IMR-90 (cell line): ENCODE data around the gene DVL1. TPM values are rescaled to one million over a fixed set of nuclear protein-coding genes. Genes with fewer than 3 reads are reported as not detected.

Experiments used
- ATAC-seq: fragments of 200-7000 bp; cut with Tn5 transposase; 2 replicates; pipeline ENCODE4 v1.9.1; 2020; ENCODE audit warnings: low read depth, mild to moderate bottlenecking, moderate library complexity
- BruUV-seq: library from RNA; stranded (reverse); fragments of 400-500 nt; replicated peaks from 2 replicates; lab custom pipeline; 2021; lab: Mats Ljungman, UMichigan
- CTCF ChIA-PET: fragments of 300-600 bp; formaldehyde crosslinking; extraction: SDS; loops from one replicate; lab custom pipeline; 2021; ENCODE audit warnings: antibody characterized with exemption; lab: Yijun Ruan, JAX
- POLR2A ChIA-PET: fragments of 300-600 bp; sonication (Branson Sonifier 250); formaldehyde crosslinking; loops from one replicate; lab custom pipeline; 2022; ENCODE audit warnings: antibody characterized with exemption; ENCODE audit not compliant: unreplicated experiment; lab: Charles Lee
- DNase-seq: peaks from one replicate; pipeline ENCODE4 v3.0.0; 2013
- H2AFZ ChIP-seq: replicated peaks from 2 replicates; pipeline ENCODE3; 2013; ENCODE audit warnings: low read length, mild to moderate bottlenecking; ENCODE audit not compliant: poor library complexity
- H2AK5ac ChIP-seq: 2 replicates; pipeline ENCODE4 v1.6.1; 2013; ENCODE audit warnings: low read depth, low read length, inconsistent platforms
- H2AK9ac ChIP-seq: replicated peaks from 2 replicates; pipeline ENCODE3; 2013; ENCODE audit warnings: mild to moderate bottlenecking, low read depth, low read length, moderate library complexity; ENCODE audit not compliant: poor library complexity
- H2BK120ac ChIP-seq: 2 replicates; pipeline ENCODE4 v1.6.1; 2013; ENCODE audit warnings: low read depth, low read length, inconsistent platforms
- H2BK15ac ChIP-seq: 3 replicates; pipeline ENCODE4 v1.6.1; 2013; ENCODE audit warnings: low read depth, low read length, inconsistent platforms
- H2BK20ac ChIP-seq: 2 replicates; pipeline ENCODE4 v1.6.1; 2013; ENCODE audit warnings: low read depth, mild to moderate bottlenecking, inconsistent platforms, low read length, moderate library complexity
- H2BK5ac ChIP-seq: 2 replicates; pipeline ENCODE4 v1.6.1; 2013; ENCODE audit warnings: mild to moderate bottlenecking, low read depth, low read length, inconsistent platforms; ENCODE audit not compliant: poor library complexity, severe bottlenecking
- H3K14ac ChIP-seq: replicated peaks from 2 replicates; pipeline ENCODE4 v1.6.1; 2013; ENCODE audit warnings: low read depth, low read length, inconsistent platforms
- H3K18ac ChIP-seq: 2 replicates; pipeline ENCODE4 v1.6.1; 2013; ENCODE audit warnings: low read depth, low read length, control low read depth
- H3K23ac ChIP-seq: 2 replicates; pipeline ENCODE4 v1.6.1; 2013; ENCODE audit warnings: low read depth, low read length, inconsistent platforms
- H3K27ac ChIP-seq: 2 replicates; pipeline ENCODE4 v1.5.1; 2013; ENCODE audit warnings: mild to moderate bottlenecking, control low read depth, low read length; ENCODE audit not compliant: insufficient read depth
- H3K27me3 ChIP-seq: 2 replicates; pipeline ENCODE4 v1.6.1; 2013; ENCODE audit warnings: low read length; ENCODE audit not compliant: control insufficient read depth, insufficient read depth
- H3K36me3 ChIP-seq: 2 replicates; pipeline ENCODE4 v1.6.1; 2013; ENCODE audit warnings: low read length, mixed read lengths; ENCODE audit not compliant: control insufficient read depth, insufficient read depth
- H3K4ac ChIP-seq: 2 replicates; pipeline ENCODE4 v1.6.1; 2013; ENCODE audit warnings: low read depth, low read length, inconsistent platforms
- H3K4me1 ChIP-seq: 2 replicates; pipeline ENCODE4 v1.6.1; 2013; ENCODE audit warnings: low read length, mixed read lengths; ENCODE audit not compliant: control insufficient read depth, insufficient read depth
- H3K4me2 ChIP-seq: 2 replicates; pipeline ENCODE4 v1.6.1; 2013; ENCODE audit warnings: low read depth, mild to moderate bottlenecking, control low read depth, low read length, moderate library complexity
- H3K4me3 ChIP-seq: 2 replicates; pipeline ENCODE4 v1.5.1; 2013; ENCODE audit warnings: low read depth, mild to moderate bottlenecking, control low read depth, low read length, moderate library complexity; ENCODE audit not compliant: insufficient read depth
- H3K56ac ChIP-seq: 2 replicates; pipeline ENCODE4 v1.6.1; 2013; ENCODE audit warnings: low read length, inconsistent platforms; ENCODE audit not compliant: insufficient read depth; ENCODE audit errors: extremely low read depth
- H3K79me1 ChIP-seq, 2 experiments: 2 replicates each; pipeline ENCODE4 v1.6.1; 2013; ENCODE audit warnings: low read length in 2 of 2, inconsistent platforms in 1 of 2, low read depth in 1 of 2
- H3K9ac ChIP-seq: 2 replicates; pipeline ENCODE4 v1.6.1; 2013; ENCODE audit warnings: low read depth, low read length, control low read depth
- H3K9me1 ChIP-seq: 2 replicates; pipeline ENCODE4 v1.6.1; 2013; ENCODE audit warnings: low read length, inconsistent platforms; ENCODE audit not compliant: insufficient read depth
- H3K9me3 ChIP-seq: 2 replicates; pipeline ENCODE4 v1.6.1; 2013; ENCODE audit warnings: low read length; ENCODE audit not compliant: control insufficient read depth, insufficient read depth
- H4K20me1 ChIP-seq: 2 replicates; pipeline ENCODE4 v1.6.1; 2013; ENCODE audit warnings: low read length, inconsistent platforms; ENCODE audit not compliant: insufficient read depth
- H4K5ac ChIP-seq: 2 replicates; pipeline ENCODE4 v1.6.1; 2013; ENCODE audit warnings: mild to moderate bottlenecking, low read depth, low read length, control low read depth
- H4K8ac ChIP-seq, 2 experiments: 2 replicates each; pipeline ENCODE4 v1.6.1; 2013; ENCODE audit warnings: low read depth in 2 of 2, low read length in 2 of 2, control low read depth in 1 of 2, inconsistent platforms in 1 of 2
- H4K91ac ChIP-seq: 2 replicates; pipeline ENCODE4 v1.6.1; 2013; ENCODE audit warnings: low read depth, low read length, inconsistent platforms; ENCODE audit not compliant: insufficient read depth
- BHLHE40 ChIP-seq: fragments of 150-350 bp; IDR thresholded peaks from 2 replicates; pipeline ENCODE4 v1.6.1; 2016; ENCODE audit warnings: mild to moderate bottlenecking, low read depth, low read length
- CEBPB ChIP-seq: IDR thresholded peaks from 2 replicates; pipeline ENCODE4 v1.6.1; 2012; ENCODE audit warnings: low read depth, low read length, improper control_type of control experiment
- CHD1 ChIP-seq: IDR thresholded peaks from 2 replicates; pipeline ENCODE4 v1.6.1; 2012; ENCODE audit warnings: low read depth, low read length, improper control_type of control experiment
- CTCF ChIP-seq: conservative IDR thresholded peaks from 2 replicates; pipeline ENCODE4 v1.5.1; 2012; ENCODE audit warnings: mild to moderate bottlenecking, low read depth, low read length, improper control_type of control experiment
- MAFK ChIP-seq: IDR thresholded peaks from 2 replicates; pipeline ENCODE4 v1.6.1; 2012; ENCODE audit warnings: low read depth, low read length, improper control_type of control experiment
- MXI1 ChIP-seq: IDR thresholded peaks from 2 replicates; pipeline ENCODE4 v1.6.1; 2012; ENCODE audit warnings: low read depth, mild to moderate bottlenecking, low read length, moderate library complexity, borderline replicate concordance
- RFX5 ChIP-seq: IDR thresholded peaks from 2 replicates; pipeline ENCODE4 v1.8.0; 2012; ENCODE audit warnings: low read depth, mild to moderate bottlenecking, low read length, moderate library complexity
- SMC3 ChIP-seq: fragments of 150-350 bp; IDR thresholded peaks from 2 replicates; pipeline ENCODE4 v1.6.1; 2016; ENCODE audit warnings: low read depth, mild to moderate bottlenecking, antibody characterized with exemption, low read length, moderate library complexity
- WGBS, 2 experiments: methylation state at CpG; one replicate each; pipeline versions ENCODE4 v1.1.5 to v1.1.7; 2013; ENCODE audit warnings: missing lambda C conversion rate in 2 of 2; ENCODE audit not compliant: insufficient read length in 1 of 2; ENCODE audit errors: extremely low coverage in 2 of 2; 5-methylcytosine and 5-hydroxymethylcytosine counted together
- dilution Hi-C: fragments of 300-500 bp; cut with HindIII; formaldehyde crosslinking; loops from one replicate; pipeline ENCODE4 v1.14.3; 2018; ENCODE audit warnings: low sequenced_read_pairs; ENCODE audit not compliant: unreplicated experiment
- in situ Hi-C: fragments of 300-500 bp; cut with MboI; formaldehyde crosslinking; loops from 3 replicates; pipeline ENCODE4 v1.14.3; 2019; ENCODE audit warnings: low sequenced_read_pairs, inconsistent platforms, mixed read lengths
- intact Hi-C: fragments of 100-400 bp; cut with micrococcal nuclease; formaldehyde crosslinking; loops from 2 replicates; pipeline ENCODE4 v1.10.0; 2022
- polyA plus RNA-seq, 3 experiments: library from polyadenylated mRNA; depleted of rRNA; stranded (reverse); fragments of >200 nt; gene quantifications; 2 replicates each; pipeline ENCODE4 v1.2.3, GENCODE V29; 2012; ENCODE audit warnings: low replicate concordance in 1 of 3
- total RNA-seq: library from RNA; depleted of rRNA; stranded (reverse); fragments of >200 nt; gene quantifications from 2 replicates; pipeline ENCODE4 v1.2.3, GENCODE V29; 2012
- TF ChIP-seq, protein P1 (sequence below): fragments of 150-350 bp; IDR thresholded peaks from 2 replicates; pipeline ENCODE4 v1.6.1; 2016; ENCODE audit warnings: low read depth, mild to moderate bottlenecking, low read length, moderate library complexity, borderline replicate concordance

The DVL1 gene
- total and polyA plus RNA-seq, 2 of the 4 experiments (the other 2 are of a cell fraction), result 27.2 to 35.9 TPM

- H4K8ac ChIP-seq, result no peak overlapping the region
- TF ChIP-seq, protein P1, sequence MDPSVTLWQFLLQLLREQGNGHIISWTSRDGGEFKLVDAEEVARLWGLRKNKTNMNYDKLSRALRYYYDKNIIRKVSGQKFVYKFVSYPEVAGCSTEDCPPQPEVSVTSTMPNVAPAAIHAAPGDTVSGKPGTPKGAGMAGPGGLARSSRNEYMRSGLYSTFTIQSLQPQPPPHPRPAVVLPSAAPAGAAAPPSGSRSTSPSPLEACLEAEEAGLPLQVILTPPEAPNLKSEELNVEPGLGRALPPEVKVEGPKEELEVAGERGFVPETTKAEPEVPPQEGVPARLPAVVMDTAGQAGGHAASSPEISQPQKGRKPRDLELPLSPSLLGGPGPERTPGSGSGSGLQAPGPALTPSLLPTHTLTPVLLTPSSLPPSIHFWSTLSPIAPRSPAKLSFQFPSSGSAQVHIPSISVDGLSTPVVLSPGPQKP, result no peak
- TF ChIP-seq RFX5 (no peak), MAFK (no peak), MXI1 (no peak), CTCF (no peak), CHD1 (no peak), BHLHE40 (no peak), CEBPB (no peak), SMC3 (no peak)
- H2AK5ac ChIP-seq, result no peak overlapping the region
- BruUV-seq, result no TSS peak
- no peak overlapping the region for H3K9ac ChIP-seq
- POLR2A ChIA-PET, result no interaction called here
- H3K4ac ChIP-seq, result no peak overlapping the region
- no peak overlapping the region for H4K5ac ChIP-seq
- H2BK120ac ChIP-seq, result no peak overlapping the region
- H3K18ac ChIP-seq, result no peak overlapping the region
- in situ Hi-C loops (no loop called here), dilution Hi-C loops (no loop called here), intact Hi-C loops (no loop called here)
- H2AFZ ChIP-seq, result no peak overlapping the region
- H3K9me1 ChIP-seq, result no peaks in the 10 kb centered on the region
- H2BK5ac ChIP-seq, result no peak overlapping the region
- no peaks in the 10 kb centered on the region for H3K9me3 ChIP-seq
- H2BK15ac ChIP-seq, result no peak overlapping the region
- peaks cover 8% of the 10 kb centered on the region for H4K20me1 ChIP-seq
- H3K4me2 ChIP-seq, result no peak overlapping the region
- H2AK9ac ChIP-seq, result peak overlapping the region; percentile 37
- H3K4me3 ChIP-seq, result no peak overlapping the region
- WGBS, 2 experiments, result 71% methylated on average over 5 of the region's 16 CpGs; no CpG with 5 or more reads in 1 of the 2 experiments
- no peaks in the 10 kb centered on the region for H3K27me3 ChIP-seq
- no peaks in the 10 kb centered on the region for H3K4me1 ChIP-seq
- no peak overlapping the region for H3K23ac ChIP-seq
- no peak overlapping the region for H4K91ac ChIP-seq
- H3K27ac ChIP-seq, result no peak overlapping the region
- peaks cover 35% of the 10 kb centered on the region for H3K36me3 ChIP-seq
- H3K56ac ChIP-seq, result no peak overlapping the region
- DNase-seq (no peak), ATAC-seq (no peak)
- H3K79me1 ChIP-seq, result peaks cover 0 to 4% of the 10 kb centered on the region in 2 experiments; a peak in 1 of 4 replicates
- no peak overlapping the region for H2BK20ac ChIP-seq
- CTCF ChIA-PET, result no interaction called here
- no peak overlapping the region for H3K14ac ChIP-seq
Observed at GRCh38 chr1:1335283-1335682, 13.9 kb downstream of the DVL1 start.
